HFF-Myc (cell line): ENCODE data around the gene CABP2.

ENCODE experiments used
- DNase-seq: peaks from one replicate; pipeline ENCODE4 v3.0.0-alpha.2; 2011; ENCODE audit warnings: low read depth; ENCODE audit errors: extremely low read depth
- H3K4me3 ChIP-seq: replicated peaks from 2 replicates; pipeline ENCODE4 v1.5.1; 2011; ENCODE audit warnings: low read depth, mild to moderate bottlenecking, control low read depth, low read length
- TF ChIP-seq, protein P1 (sequence below): IDR thresholded peaks from 2 replicates; pipeline ENCODE4 v1.5.1; 2012; ENCODE audit warnings: mild to moderate bottlenecking, low read depth, low read length, control low read depth; ENCODE audit errors: missing control alignments

Gene CABP2

DNA sequence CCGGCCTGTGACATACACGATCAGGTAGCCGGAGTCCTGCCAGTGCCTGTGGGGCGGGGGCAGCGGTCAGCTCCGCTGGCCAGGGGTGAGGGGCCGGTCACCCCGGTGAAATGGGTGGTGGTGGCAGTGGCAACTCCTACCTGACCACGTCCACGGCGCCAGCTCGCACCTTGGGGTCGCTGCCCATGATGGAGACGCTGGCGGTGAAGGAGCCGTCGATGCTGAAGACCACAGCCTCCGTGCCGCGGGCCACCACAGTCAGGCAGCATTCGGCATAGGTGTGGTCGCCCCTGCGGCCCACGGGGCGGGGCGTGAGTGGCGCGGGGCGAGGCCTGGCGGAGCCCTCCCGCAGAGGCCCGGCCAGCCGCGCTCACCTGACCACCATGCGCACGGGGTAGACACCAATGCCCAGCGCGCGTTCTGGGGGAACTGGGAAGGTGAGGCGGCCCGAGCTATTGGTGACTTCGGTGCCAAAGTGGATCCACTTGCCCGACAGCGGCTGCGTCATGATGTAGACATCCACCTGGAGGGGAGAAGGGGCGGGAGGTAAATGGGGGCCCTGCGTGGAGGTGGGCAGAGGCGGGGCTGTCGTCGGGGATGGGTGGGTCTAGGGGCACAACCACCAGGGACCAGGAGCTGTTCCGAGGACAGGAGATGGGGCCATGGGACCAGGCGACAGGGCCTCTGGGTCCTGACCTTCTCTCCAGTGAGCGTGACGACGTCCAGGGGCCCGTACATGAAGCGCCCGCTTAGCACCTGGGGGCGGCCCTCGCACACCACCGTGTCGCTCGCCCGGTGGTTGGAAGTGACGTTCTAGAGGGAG is 29.5 kb downstream of the CABP2 start:
- H3K4me3 ChIP-seq = no peak overlapping the region
- TF ChIP-seq, protein P1, sequence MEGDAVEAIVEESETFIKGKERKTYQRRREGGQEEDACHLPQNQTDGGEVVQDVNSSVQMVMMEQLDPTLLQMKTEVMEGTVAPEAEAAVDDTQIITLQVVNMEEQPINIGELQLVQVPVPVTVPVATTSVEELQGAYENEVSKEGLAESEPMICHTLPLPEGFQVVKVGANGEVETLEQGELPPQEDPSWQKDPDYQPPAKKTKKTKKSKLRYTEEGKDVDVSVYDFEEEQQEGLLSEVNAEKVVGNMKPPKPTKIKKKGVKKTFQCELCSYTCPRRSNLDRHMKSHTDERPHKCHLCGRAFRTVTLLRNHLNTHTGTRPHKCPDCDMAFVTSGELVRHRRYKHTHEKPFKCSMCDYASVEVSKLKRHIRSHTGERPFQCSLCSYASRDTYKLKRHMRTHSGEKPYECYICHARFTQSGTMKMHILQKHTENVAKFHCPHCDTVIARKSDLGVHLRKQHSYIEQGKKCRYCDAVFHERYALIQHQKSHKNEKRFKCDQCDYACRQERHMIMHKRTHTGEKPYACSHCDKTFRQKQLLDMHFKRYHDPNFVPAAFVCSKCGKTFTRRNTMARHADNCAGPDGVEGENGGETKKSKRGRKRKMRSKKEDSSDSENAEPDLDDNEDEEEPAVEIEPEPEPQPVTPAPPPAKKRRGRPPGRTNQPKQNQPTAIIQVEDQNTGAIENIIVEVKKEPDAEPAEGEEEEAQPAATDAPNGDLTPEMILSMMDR = no peak
- DNase-seq = no peak

DNA sequence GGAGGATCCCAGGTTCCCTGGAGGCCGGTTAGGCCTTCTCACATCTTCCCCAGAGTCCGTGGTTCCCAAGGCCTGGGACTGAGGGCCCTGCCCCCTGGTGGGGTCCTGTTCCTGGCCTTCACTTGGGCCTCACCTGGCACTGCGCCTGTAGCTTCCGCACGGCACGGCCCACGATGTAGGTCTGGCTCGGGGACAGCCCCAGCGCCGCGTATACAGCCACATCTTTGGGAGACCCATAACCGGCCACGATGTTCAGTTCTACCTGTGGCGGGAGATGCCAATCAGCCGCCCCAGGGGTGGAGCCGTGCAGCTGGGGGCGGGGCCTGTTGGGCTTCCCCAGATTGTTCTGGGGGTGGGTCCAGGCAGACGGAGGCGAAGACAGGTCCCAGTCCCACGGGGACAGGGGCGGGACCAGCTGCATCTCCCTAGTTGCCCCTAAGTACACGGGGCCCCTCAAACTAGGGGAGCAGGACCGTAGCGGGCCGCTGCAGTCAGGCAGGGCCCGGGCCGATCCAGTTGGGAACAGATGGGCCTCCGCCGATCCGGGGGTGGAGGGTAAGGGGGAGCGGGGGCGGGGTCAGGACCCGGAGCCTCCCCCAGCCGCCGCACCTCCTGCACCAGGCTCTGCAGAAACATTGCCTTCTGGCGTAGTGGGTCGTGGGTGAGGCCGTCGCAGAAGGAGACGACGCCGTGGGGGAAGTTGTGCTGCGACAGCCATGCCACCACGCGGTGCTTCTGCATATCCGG is 30.3 kb downstream of the CABP2 start:
- no peak overlapping the region for H3K4me3 ChIP-seq
- DNase-seq = no peak
- TF ChIP-seq, protein P1 = no peak

DNA sequence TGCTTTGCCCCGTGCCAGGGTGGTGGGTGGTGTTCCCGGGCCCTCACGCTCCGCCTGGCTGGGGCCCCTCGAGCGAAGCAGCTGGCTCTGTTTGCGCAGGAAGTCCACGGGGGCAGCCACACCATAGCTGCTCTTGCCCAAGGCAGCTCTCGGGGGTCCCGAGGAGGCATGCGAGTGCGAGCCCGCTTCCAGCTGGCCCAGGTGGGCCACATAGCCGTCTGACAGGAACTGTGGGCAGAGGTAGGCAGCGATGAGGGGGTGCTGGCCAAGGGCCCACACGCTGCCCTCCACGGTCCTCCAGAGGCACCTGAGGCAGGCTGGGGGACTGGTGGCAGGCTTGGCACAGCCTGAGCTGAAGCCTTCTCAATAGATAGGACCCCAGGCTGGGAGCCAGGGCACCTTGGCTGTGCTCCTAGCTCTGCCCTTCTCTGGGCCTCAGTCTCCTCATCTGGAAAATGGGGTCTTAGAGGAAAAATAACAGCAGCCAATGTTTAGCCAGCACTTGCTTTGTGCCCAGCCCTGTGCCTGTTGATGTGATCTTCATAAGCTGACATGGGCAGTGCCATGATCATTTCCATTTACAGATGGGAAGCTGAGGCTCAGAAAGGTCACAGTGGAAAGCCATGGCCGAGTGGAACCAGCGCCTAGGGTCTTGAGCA is 31.0 kb downstream of the CABP2 start:
- no peak for DNase-seq
- H3K4me3 ChIP-seq = no peak overlapping the region
- TF ChIP-seq, protein P1 = no peak

DNA sequence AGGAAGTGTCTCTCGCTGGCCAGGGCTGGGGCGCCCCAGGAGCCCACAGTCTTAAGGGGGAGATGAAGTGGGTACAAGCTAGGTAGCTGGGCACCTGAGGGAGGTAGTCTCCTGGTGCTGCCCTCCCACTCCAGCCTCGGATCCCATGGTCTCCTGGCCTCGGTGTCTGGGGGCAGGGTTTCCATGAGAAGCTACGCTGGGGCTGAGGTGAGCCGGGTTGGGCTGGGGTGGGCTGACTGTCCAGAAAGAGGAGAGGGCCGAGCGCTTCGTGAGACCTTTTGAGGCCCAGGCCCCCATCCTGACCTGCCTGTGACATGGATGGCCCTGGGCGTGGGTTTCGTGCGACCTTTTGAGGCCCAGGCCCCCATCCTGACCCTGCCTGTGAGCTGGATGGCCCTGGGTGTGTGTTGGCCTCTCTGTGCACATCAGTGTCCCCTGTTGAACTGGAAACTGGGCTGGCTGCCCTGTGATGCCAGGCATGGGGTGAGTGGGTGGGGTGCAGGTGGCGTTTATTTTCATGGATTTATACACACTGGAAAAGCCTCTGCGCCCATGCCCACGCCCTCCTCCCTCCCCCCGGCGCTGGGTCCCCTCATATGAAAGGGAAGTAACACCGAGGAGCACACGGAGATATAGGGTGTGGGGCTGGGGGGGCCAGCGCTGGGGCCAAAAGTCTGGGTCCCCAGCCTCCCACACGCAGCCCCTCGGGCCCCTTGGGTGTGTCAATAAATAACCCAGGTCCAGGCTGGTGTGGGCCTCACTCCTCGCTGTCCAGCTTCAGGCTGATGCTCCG is 31.8 kb downstream of the CABP2 start:
- no peak for DNase-seq

DNA sequence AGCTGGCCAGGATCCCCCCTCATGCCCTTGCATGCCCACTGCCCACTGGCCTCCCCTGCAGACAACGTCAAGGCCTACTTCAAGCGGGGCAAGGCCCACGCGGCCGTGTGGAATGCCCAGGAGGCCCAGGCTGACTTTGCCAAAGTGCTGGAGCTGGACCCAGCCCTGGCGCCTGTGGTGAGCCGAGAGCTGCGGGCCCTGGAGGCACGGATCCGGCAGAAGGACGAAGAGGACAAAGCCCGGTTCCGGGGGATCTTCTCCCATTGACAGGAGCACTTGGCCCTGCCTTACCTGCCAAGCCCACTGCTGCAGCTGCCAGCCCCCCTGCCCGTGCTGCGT is 32.5 kb downstream of the CABP2 start:
- TF ChIP-seq, protein P1 = no peak
- no peak for DNase-seq
- H3K4me3 ChIP-seq = no peak overlapping the region

More for the DNA sequence above, 31.8 kb downstream of the CABP2 start:
- TF ChIP-seq, protein P1 = no peak
- no peak overlapping the region for H3K4me3 ChIP-seq
